Gastroesophageal sphincter (tissue), 4 donors: ENCODE data around the gene DCANP1. TPM values are rescaled to one million over a fixed set of nuclear protein-coding genes. Genes with fewer than 3 reads are reported as not detected.
"Not testable (repeated sequence)": the region's sequence is repeated elsewhere in the genome, so short reads cannot be mapped to it uniquely, and the experiment has no call there.

ENCODE experiments used
- ATAC-seq: fragments of 150-250 bp; one replicate; pipeline ENCODE4 v1.9.1; 2016; ENCODE audit warnings: mild to moderate bottlenecking, moderate library complexity
- H3K27ac ChIP-seq, 4 donors: fragments of 200-600 bp; sonication (generic) in 3 of 4; 1 replicate in 3 of 4; 2 replicates in 1 of 4; pipeline ENCODE4 v1.5.1; 2016 to 2019
- H3K27me3 ChIP-seq: fragments of 200-600 bp; sonication (generic); one replicate; pipeline ENCODE4 v1.5.1; 2019
- H3K36me3 ChIP-seq, 2 donors: fragments of 200-600 bp; sonication (generic); one replicate each; pipeline ENCODE4 v1.5.1; 2019; ENCODE audit warnings: control low read depth in 1 of 2
- H3K4me1 ChIP-seq, 3 donors: fragments of 200-600 bp; sonication (generic); 1 replicate in 2 of 3; 2 replicates in 1 of 3; pipeline ENCODE4 v1.5.1; 2016 to 2019; ENCODE audit warnings: control low read depth in 2 of 3
- H3K4me3 ChIP-seq, 2 donors: fragments of 200-600 bp; sonication (generic); one replicate each; pipeline ENCODE4 v1.5.1; 2019; ENCODE audit warnings: mild to moderate bottlenecking in 1 of 2, moderate library complexity in 1 of 2
- H3K9me3 ChIP-seq, 3 donors: fragments of 200-600 bp; sonication (generic); one replicate each; pipeline ENCODE4 v1.5.1; 2017 to 2019; ENCODE audit warnings: control low read depth in 2 of 3
- EP300 ChIP-seq: sonication (generic); formaldehyde crosslinking; IDR thresholded peaks from one replicate; pipeline ENCODE4 v1.6.1; 2017; ENCODE audit warnings: antibody characterized with exemption, mild to moderate bottlenecking
- POLR2A ChIP-seq, 2 donors: fragments of 450-650 bp; IDR thresholded peaks; one replicate each; pipeline ENCODE4 v1.6.1; 2017; ENCODE audit warnings: antibody characterized with exemption in 2 of 2, mild to moderate bottlenecking in 2 of 2, moderate library complexity in 1 of 2
- POLR2AphosphoS5 ChIP-seq: sonication (generic); formaldehyde crosslinking; IDR thresholded peaks from one replicate; pipeline ENCODE4 v1.6.1; 2017; ENCODE audit warnings: antibody characterized with exemption
- WGBS, 2 donors: methylation state at CpG; one replicate each; pipeline ENCODE4 v1.1.5; 2018; ENCODE audit warnings: low coverage in 1 of 2; 5-methylcytosine and 5-hydroxymethylcytosine counted together
- total RNA-seq, 4 donors: library from RNA; depleted of rRNA; stranded (reverse); fragments of >200 nt; gene quantifications; one replicate each; pipeline ENCODE4 v1.1.0, GENCODE V29; 2016
- TF ChIP-seq, protein P1 (sequence below), 4 experiments: fragments of 200-600 bp in 2 of 4; fragments of 450-650 bp in 2 of 4; sonication (generic) in 1 of 4; IDR thresholded peaks; one replicate each; pipeline ENCODE4 v1.5.1; 2017 to 2019; ENCODE audit warnings: antibody characterized with exemption in 4 of 4, mild to moderate bottlenecking in 2 of 4, moderate library complexity in 2 of 4

DCANP1 gene, protein sequence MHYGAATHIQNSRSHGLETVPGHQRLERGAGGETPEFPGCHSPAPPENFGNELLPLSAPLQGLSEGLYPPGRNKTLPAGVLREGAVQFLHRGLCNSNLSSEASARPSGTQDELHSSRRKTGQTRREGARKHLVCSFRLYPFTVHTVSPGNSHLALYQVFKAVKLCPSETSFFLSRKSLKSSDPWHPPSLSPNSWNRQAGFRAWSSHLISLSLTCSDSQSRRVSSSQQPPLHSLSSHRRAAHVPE
- not detected for total RNA-seq

DNA sequence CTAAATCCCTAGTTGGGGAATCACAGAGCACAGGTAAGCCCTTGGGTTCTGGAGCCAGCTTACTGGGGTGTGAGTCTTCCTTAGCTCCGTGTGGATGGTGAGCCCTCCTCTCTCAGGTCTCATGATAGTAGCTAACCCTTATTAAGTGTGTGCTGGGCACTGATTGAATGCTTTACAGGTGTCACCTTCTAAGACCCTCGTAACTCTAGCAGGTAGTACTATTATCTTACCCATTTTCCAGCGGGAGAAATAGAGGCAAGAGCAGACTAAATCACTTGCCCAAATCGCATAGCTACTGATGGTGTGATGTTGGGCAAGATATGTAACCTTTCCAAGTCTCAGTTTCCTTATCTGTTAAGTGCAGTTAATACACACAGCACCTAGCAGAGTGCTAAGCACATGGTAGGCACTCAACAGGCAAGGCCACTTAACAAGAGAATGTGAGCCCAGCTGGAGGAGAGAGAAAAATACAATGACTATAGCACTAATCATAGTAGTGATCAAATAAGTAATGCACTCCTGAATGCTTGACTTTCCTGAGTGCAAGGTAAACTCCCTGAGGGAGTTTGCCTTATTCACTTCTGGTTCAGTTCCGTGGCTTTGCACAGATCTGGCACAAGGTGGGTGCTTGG is at the start of gene DCANP1:
Gene DCANP1, minus strand, starts transcription at position 51 of the 632 bp plus-strand sequence. CDS start 240 bp downstream, outside the sequence.
- H3K27me3 ChIP-seq: no peaks in the 10 kb centered on the region
- no peaks in the 10 kb centered on the region for H3K36me3 ChIP-seq
- no peak for ATAC-seq
- WGBS, 2 donors: 91% methylated on average over 4 of the region's 5 CpGs; no CpG with 5 or more reads in 1 of the 2 donors
- TF ChIP-seq, protein P1, sequence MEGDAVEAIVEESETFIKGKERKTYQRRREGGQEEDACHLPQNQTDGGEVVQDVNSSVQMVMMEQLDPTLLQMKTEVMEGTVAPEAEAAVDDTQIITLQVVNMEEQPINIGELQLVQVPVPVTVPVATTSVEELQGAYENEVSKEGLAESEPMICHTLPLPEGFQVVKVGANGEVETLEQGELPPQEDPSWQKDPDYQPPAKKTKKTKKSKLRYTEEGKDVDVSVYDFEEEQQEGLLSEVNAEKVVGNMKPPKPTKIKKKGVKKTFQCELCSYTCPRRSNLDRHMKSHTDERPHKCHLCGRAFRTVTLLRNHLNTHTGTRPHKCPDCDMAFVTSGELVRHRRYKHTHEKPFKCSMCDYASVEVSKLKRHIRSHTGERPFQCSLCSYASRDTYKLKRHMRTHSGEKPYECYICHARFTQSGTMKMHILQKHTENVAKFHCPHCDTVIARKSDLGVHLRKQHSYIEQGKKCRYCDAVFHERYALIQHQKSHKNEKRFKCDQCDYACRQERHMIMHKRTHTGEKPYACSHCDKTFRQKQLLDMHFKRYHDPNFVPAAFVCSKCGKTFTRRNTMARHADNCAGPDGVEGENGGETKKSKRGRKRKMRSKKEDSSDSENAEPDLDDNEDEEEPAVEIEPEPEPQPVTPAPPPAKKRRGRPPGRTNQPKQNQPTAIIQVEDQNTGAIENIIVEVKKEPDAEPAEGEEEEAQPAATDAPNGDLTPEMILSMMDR (IDR thresholded peaks at IDR 0.05): no peak
- TF ChIP-seq EP300: no peak
- TF ChIP-seq POLR2AphosphoS5: no peak
- no peak for TF ChIP-seq POLR2A (IDR thresholded peaks at IDR 0.05)
- H3K4me1 ChIP-seq: peaks cover 0 to 9% (median 0%) of the 10 kb centered on the region in 3 donors
- no peaks in the 10 kb centered on the region for H3K9me3 ChIP-seq
- H3K27ac ChIP-seq: no peak within 1 kb of the TSS
- no peak within 1 kb of the TSS for H3K4me3 ChIP-seq

DNA sequence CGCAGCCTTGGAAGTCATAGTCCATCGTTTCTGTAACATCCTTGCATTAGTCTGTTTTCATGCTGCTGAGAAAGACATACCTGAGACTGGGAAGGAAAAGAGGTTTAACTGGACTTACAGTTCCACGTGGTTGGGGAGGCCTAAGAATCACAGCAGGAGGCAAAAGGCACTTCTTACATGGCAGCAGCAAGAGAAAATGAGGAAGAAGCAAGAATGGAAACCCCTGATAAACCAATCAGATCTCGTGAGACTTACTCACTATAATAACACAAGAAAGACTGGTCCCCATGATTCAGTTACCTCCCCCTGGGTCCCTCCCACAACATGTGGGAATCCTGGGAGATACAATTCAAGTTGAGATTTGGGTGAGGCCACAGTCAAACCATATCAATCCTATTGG is 48.4 kb upstream of the DCANP1 start:
- H3K9me3 ChIP-seq, ATAC-seq, H3K4me3 ChIP-seq, H3K4me1 ChIP-seq, H3K27ac ChIP-seq, H3K36me3 ChIP-seq: not testable (repeated sequence)
- 65 to 94% methylated on average over 4 of the region's 4 CpGs for WGBS, 2 donors
- H3K27me3 ChIP-seq: peaks cover 56% of the 10 kb centered on the region

DNA sequence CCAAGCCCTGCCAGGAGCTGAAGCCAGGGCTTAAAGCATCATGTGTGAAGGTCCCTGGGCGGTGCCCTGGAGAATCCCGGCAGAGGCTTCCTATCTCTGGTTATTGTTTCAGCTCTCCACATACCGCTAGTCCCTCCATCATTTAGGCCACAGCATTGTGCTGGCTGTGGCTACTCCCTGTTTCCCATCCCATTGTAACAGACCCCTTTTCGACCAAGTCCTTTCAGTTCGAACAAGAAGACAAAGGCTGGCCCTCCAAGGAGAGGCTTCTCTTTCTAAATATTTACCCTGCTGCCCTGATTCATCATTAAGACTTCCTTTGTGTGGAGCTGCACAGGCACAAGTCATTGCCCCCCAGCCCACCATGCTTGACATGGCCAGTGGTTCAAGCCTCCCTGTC is 47.0 kb upstream of the DCANP1 start:
- TF ChIP-seq, protein P1 (IDR thresholded peaks at IDR 0.05): no peak
- TF ChIP-seq POLR2AphosphoS5 (no peak), POLR2A (IDR thresholded peaks at IDR 0.05) (no peak), EP300 (no peak)
- Histone ChIP-seq H3K4me3 (no peak overlapping the region), H3K27me3 (peaks cover 69% of the 10 kb centered on the region), H3K4me1 (peaks cover 0 to 14% (median 10%) of the 10 kb centered on the region in 3 donors), H3K9me3 (no peaks in the 10 kb centered on the region), H3K27ac (no peak overlapping the region), H3K36me3 (no peaks in the 10 kb centered on the region)
- 82% methylated on average over 5 of the region's 5 CpGs; no CpG with 5 or more reads in 1 of the 2 donors for WGBS, 2 donors
- no peak for ATAC-seq

DNA sequence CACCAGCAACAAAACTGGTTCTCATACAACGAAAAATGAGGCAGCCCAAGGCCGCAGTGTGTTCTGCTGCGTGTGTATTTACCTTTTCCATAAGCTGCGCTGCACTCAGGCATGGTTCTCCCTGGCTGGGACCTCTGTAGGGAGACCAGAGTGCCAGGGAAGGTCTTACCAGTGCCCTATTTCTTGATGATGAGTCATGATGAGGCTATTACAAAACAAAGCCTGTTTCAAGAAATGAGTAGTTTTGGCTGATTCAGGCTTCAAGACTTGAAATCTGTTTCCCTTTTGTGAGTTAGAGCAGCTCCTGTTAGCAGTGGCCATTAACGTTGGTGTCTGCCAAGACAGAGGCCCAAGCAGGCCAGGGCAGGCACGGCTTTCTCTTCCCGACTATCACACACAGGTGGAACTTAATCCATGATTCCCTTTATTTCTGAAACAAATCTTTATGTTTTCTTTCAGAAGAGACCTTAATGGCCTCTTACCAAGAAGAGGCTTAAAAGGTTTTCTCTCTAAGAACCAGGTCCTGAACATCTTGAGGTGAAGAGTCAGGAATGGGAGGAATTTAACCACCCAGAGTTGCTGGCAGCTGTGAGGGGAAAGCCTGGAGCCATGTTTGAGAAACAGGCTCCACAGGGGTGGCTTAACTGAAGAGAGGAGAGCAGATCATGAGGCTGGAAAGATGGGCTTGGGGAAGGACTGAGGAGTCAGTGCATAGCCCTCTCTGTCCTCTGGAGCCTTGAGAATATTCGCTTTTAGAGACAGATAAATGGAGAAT is 46.4 kb upstream of the DCANP1 start:
- Histone ChIP-seq H3K36me3 (no peaks in the 10 kb centered on the region), H3K4me1 (peaks cover 0 to 20% (median 15%) of the 10 kb centered on the region in 3 donors), H3K27ac (no peak overlapping the region), H3K27me3 (peaks cover 69% of the 10 kb centered on the region), H3K4me3 (no peak overlapping the region), H3K9me3 (no peaks in the 10 kb centered on the region)
- TF ChIP-seq POLR2A (IDR thresholded peaks at IDR 0.05) (no peak), EP300 (no peak), POLR2AphosphoS5 (peak; percentile 20)
- TF ChIP-seq, protein P1 (IDR thresholded peaks at IDR 0.05): no peak
- ATAC-seq: peak; percentile 55
- 61 to 70% methylated on average over 6 of the region's 8 CpGs for WGBS, 2 donors

DNA sequence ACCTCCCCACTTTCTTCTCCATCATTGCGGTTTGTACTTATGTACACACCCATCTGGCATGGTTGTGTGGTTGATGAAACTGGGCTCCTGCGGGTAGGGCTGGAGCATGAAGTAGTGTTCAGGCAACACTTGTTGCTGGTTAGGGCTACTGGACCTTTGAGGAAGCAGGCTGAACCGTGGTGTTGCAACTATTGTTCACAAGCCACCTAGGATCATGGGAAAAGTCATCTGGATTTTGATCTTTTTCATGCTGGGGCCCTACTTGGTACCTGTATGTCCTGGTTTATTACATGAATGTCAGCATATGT is 45.1 kb upstream of the DCANP1 start:
- ATAC-seq: no peak
- Histone ChIP-seq H3K27ac (no peak overlapping the region), H3K27me3 (peaks cover 72% of the 10 kb centered on the region), H3K4me3 (no peak overlapping the region), H3K36me3 (no peaks in the 10 kb centered on the region), H3K9me3 (no peaks in the 10 kb centered on the region), H3K4me1 (peaks cover 0 to 27% (median 19%) of the 10 kb centered on the region in 3 donors)
- TF ChIP-seq POLR2A (IDR thresholded peaks at IDR 0.05) (no peak), POLR2AphosphoS5 (no peak), EP300 (no peak)
- TF ChIP-seq, protein P1 (IDR thresholded peaks at IDR 0.05): no peak
- 54 to 71% methylated on average over 2 to 3 of the region's 3 CpGs for WGBS, 2 donors
